ENCODE measurements around the gene RNPEP. TPM values are rescaled to one million over a fixed set of nuclear protein-coding genes. Genes with fewer than 3 reads are reported as not detected.

Gene RNPEP
- total RNA-seq, 2 experiments from 2014 or later, result 48.3 to 50.1 TPM

- H3K36me3 Mint-ChIP-seq, result no peaks in the 10 kb centered on the region
- no peaks in the 10 kb centered on the region for H3K9me3 Mint-ChIP-seq
- peaks cover 1% of the 10 kb centered on the region for H3K27me3 Mint-ChIP-seq
- peaks cover 2% of the 10 kb centered on the region for H3K4me1 Mint-ChIP-seq (ENCODE audit: low read depth)
- intact Hi-C loops (cut with micrococcal nuclease), result no loop called here
- ChIA-PET CTCF (interaction anchor here (0.8 kb wide), 1 partner anchor 133 kb away, joined by 3 read pairs; no protein-coding TSS in a partner anchor), POLR2A (no interaction called here)
- DNase-seq, result peak; percentile 17
- no peak overlapping the region for H3K4me3 Mint-ChIP-seq
- no peak overlapping the region for H3K27ac Mint-ChIP-seq
These were observed 46.8 kb downstream of the RNPEP start for GRCh38 chr1:202029171-202029665.

- no peaks in the 10 kb centered on the region for H3K9me3 Mint-ChIP-seq
- POLR2A ChIA-PET, result no interaction called here
- H3K27me3 Mint-ChIP-seq, result peaks cover 1% of the 10 kb centered on the region
- CTCF ChIA-PET, result interaction anchor here (0.8 kb wide), 1 partner anchor 134 kb away, joined by 3 read pairs; no protein-coding TSS in a partner anchor
- no peak for DNase-seq
- no peaks in the 10 kb centered on the region for H3K36me3 Mint-ChIP-seq
- intact Hi-C loops (cut with micrococcal nuclease), result no loop called here
- no peak overlapping the region for H3K27ac Mint-ChIP-seq
- no peak overlapping the region for H3K4me3 Mint-ChIP-seq
- peaks cover 2% of the 10 kb centered on the region for H3K4me1 Mint-ChIP-seq (ENCODE audit: low read depth)
These were observed 47.3 kb downstream of the RNPEP start for GRCh38 chr1:202029727-202030126.

- peaks cover 1% of the 10 kb centered on the region for H3K27me3 Mint-ChIP-seq
- intact Hi-C loops (cut with micrococcal nuclease), result no loop called here
- no peak for DNase-seq
- CTCF ChIA-PET, result no interaction called here
- POLR2A ChIA-PET, result no interaction called here
- no peak overlapping the region for H3K27ac Mint-ChIP-seq
- H3K36me3 Mint-ChIP-seq, result no peaks in the 10 kb centered on the region
- no peaks in the 10 kb centered on the region for H3K9me3 Mint-ChIP-seq
- H3K4me1 Mint-ChIP-seq (ENCODE audit: low read depth), result peaks cover 2% of the 10 kb centered on the region
- H3K4me3 Mint-ChIP-seq, result no peak overlapping the region
These were observed 49.3 kb downstream of the RNPEP start for GRCh38 chr1:202031796-202032195.

- Mint-ChIP-seq H3K4me3 (no peak overlapping the region), H3K27ac (no peak overlapping the region), H3K9me3 (no peaks in the 10 kb centered on the region), H3K4me1 (ENCODE audit: low read depth) (peaks cover 2% of the 10 kb centered on the region), H3K36me3 (no peaks in the 10 kb centered on the region), H3K27me3 (peaks cover 1% of the 10 kb centered on the region)
- DNase-seq, result no peak
- ChIA-PET CTCF (interaction anchor here (0.6 to 1.4 kb wide), 2 partner anchors 85 to 192 kb away, joined by 3 read pairs; no protein-coding TSS in a partner anchor), POLR2A (no interaction called here)
- intact Hi-C loops (cut with micrococcal nuclease), result no loop called here
These were observed 51.8 kb downstream of the RNPEP start for GRCh38 chr1:202034149-202034682.

- Mint-ChIP-seq H3K4me1 (ENCODE audit: low read depth) (no peaks in the 10 kb centered on the region), H3K27ac (no peak overlapping the region), H3K27me3 (peaks cover 1% of the 10 kb centered on the region), H3K4me3 (no peak overlapping the region), H3K9me3 (no peaks in the 10 kb centered on the region), H3K36me3 (no peaks in the 10 kb centered on the region)
- ChIA-PET POLR2A (no interaction called here), CTCF (interaction anchor here (0.6 to 1.4 kb wide), 2 partner anchors 84 to 192 kb away, joined by 3 read pairs; no protein-coding TSS in a partner anchor)
- intact Hi-C loops (cut with micrococcal nuclease), result no loop called here
- DNase-seq, result peak; percentile 14
These were observed 52.4 kb downstream of the RNPEP start for GRCh38 chr1:202034683-202035462.

GRCh38 chr1:202036595-202037387, 54.3 kb downstream of the RNPEP start:
- ChIA-PET POLR2A (no interaction called here), CTCF (interaction anchor here (0.7 kb wide), 1 partner anchor 21 kb away, joined by 4 read pairs; no protein-coding TSS in a partner anchor)
- intact Hi-C loops (cut with micrococcal nuclease), result no loop called here
- Mint-ChIP-seq H3K4me3 (no peak overlapping the region), H3K4me1 (ENCODE audit: low read depth) (no peaks in the 10 kb centered on the region), H3K9me3 (no peaks in the 10 kb centered on the region), H3K27me3 (peaks cover 1% of the 10 kb centered on the region), H3K27ac (no peak overlapping the region), H3K36me3 (no peaks in the 10 kb centered on the region)
- no peak for DNase-seq

GRCh38 chr1:202037706-202038296, 55.4 kb downstream of the RNPEP start:
- DNase-seq, result no peak
- H3K27ac Mint-ChIP-seq, result no peak overlapping the region
- H3K4me1 Mint-ChIP-seq (ENCODE audit: low read depth), result no peaks in the 10 kb centered on the region
- no peak overlapping the region for H3K4me3 Mint-ChIP-seq
- H3K9me3 Mint-ChIP-seq, result no peaks in the 10 kb centered on the region
- peaks cover 1% of the 10 kb centered on the region for H3K27me3 Mint-ChIP-seq
- intact Hi-C loops (cut with micrococcal nuclease), result no loop called here
- no peaks in the 10 kb centered on the region for H3K36me3 Mint-ChIP-seq
- CTCF ChIA-PET, result no interaction called here
- POLR2A ChIA-PET, result no interaction called here

- Mint-ChIP-seq H3K9me3 (no peaks in the 10 kb centered on the region), H3K36me3 (no peaks in the 10 kb centered on the region), H3K27ac (no peak overlapping the region), H3K27me3 (no peaks in the 10 kb centered on the region), H3K4me1 (ENCODE audit: low read depth) (no peaks in the 10 kb centered on the region), H3K4me3 (no peak overlapping the region)
- no peak for DNase-seq
- intact Hi-C loops (cut with micrococcal nuclease), result no loop called here
- POLR2A ChIA-PET, result no interaction called here
- CTCF ChIA-PET, result interaction anchor here (0.7 kb wide), 1 partner anchor 305 kb away, joined by 3 read pairs; no protein-coding TSS in a partner anchor
These were observed 56.4 kb downstream of the RNPEP start for GRCh38 chr1:202038688-202039346.

- H3K27me3 Mint-ChIP-seq, result peaks cover 5% of the 10 kb centered on the region
- no peaks in the 10 kb centered on the region for H3K36me3 Mint-ChIP-seq
- H3K4me3 Mint-ChIP-seq, result no peak overlapping the region
- H3K4me1 Mint-ChIP-seq (ENCODE audit: low read depth), result no peaks in the 10 kb centered on the region
- H3K9me3 Mint-ChIP-seq, result no peaks in the 10 kb centered on the region
- no peak overlapping the region for H3K27ac Mint-ChIP-seq
- CTCF ChIA-PET, result no interaction called here
- DNase-seq, result no peak
- intact Hi-C loops (cut with micrococcal nuclease), result no loop called here
- POLR2A ChIA-PET, result no interaction called here
These were observed 63.3 kb downstream of the RNPEP start for GRCh38 chr1:202045705-202046104.

- CTCF ChIA-PET, result no interaction called here
- no peak for DNase-seq
- POLR2A ChIA-PET, result no interaction called here
- H3K27ac Mint-ChIP-seq, result no peak overlapping the region
- peaks cover 5% of the 10 kb centered on the region for H3K27me3 Mint-ChIP-seq
- H3K9me3 Mint-ChIP-seq, result no peaks in the 10 kb centered on the region
- H3K36me3 Mint-ChIP-seq, result no peaks in the 10 kb centered on the region
- no peaks in the 10 kb centered on the region for H3K4me1 Mint-ChIP-seq (ENCODE audit: low read depth)
- intact Hi-C loops (cut with micrococcal nuclease), result no loop called here
- no peak overlapping the region for H3K4me3 Mint-ChIP-seq
These were observed 63.8 kb downstream of the RNPEP start for GRCh38 chr1:202046227-202046626.

- intact Hi-C loops (cut with micrococcal nuclease), result no loop called here
- no peaks in the 10 kb centered on the region for H3K9me3 Mint-ChIP-seq
- POLR2A ChIA-PET, result no interaction called here
- H3K4me3 Mint-ChIP-seq, result no peak overlapping the region
- no peaks in the 10 kb centered on the region for H3K4me1 Mint-ChIP-seq (ENCODE audit: low read depth)
- H3K36me3 Mint-ChIP-seq, result no peaks in the 10 kb centered on the region
- DNase-seq, result no peak
- peaks cover 5% of the 10 kb centered on the region for H3K27me3 Mint-ChIP-seq
- no peak overlapping the region for H3K27ac Mint-ChIP-seq
- CTCF ChIA-PET, result no interaction called here
These were observed 64.6 kb downstream of the RNPEP start for GRCh38 chr1:202046748-202047708.
